ENCODE data around the gene NEK2. TPM values are rescaled to one million over a fixed set of nuclear protein-coding genes. Genes with fewer than 3 reads are reported as not detected.

Gene NEK2
- total RNA-seq, 1 experiment from 2014 or later = 17.6 TPM

GRCh38 chr1:211685823-211686222 is 10.4 kb upstream of the NEK2 start:
- no peaks in the 10 kb centered on the region for H3K9me3 Mint-ChIP-seq
- H3K4ac ChIP-seq (ENCODE audit: low read depth, low read length) = no peak overlapping the region
- peaks cover 3 to 4% of the 10 kb centered on the region in 2 experiments for H3K4me1 Mint-ChIP-seq
- H3K9ac ChIP-seq (ENCODE audit: extremely low read depth, insufficient read length, low read length) = no peak overlapping the region
- no peak overlapping the region for H2BK12ac ChIP-seq (ENCODE audit: insufficient read length, low read depth, low read length)
- no peak overlapping the region for H4K5ac ChIP-seq (ENCODE audit: insufficient read length, low read depth, low read length)
- no peaks in the 10 kb centered on the region for H3K9me3 ChIP-seq (ENCODE audit: control insufficient read depth, low read depth, low read length)
- WGBS (ENCODE audit: extremely low coverage, insufficient read length, low lambda C conversion rate) = no CpG with 5 or more reads among the region's 7 CpGs
- no peaks in the 10 kb centered on the region for H3K36me3 Mint-ChIP-seq (ENCODE audit: insufficient read depth in 1 of 3, low read depth in 3 of 3)
- H2BK15ac ChIP-seq (ENCODE audit: low read depth, low read length) = no peak overlapping the region
- H3K27ac Mint-ChIP-seq = no peak overlapping the region
- H3K79me1 ChIP-seq (ENCODE audit: insufficient read depth, low read depth, low read length, poor library complexity, severe bottlenecking) = no peaks in the 10 kb centered on the region
- H3K27me3 ChIP-seq (ENCODE audit: insufficient read depth, low read length) = no peaks in the 10 kb centered on the region
- H3K56ac ChIP-seq (ENCODE audit: insufficient read length, low read depth, low read length) = no peak overlapping the region
- no peak overlapping the region for H4K8ac ChIP-seq (replicated peaks; ENCODE audit: insufficient read length, low read depth, low read length)
- H2AK5ac ChIP-seq (ENCODE audit: insufficient read length, low read length) = no peak overlapping the region
- no peak overlapping the region for H2BK120ac ChIP-seq (ENCODE audit: low read depth, low read length, poor library complexity, severe bottlenecking)
- H3K14ac ChIP-seq (ENCODE audit: insufficient read depth, low read length) = no peak overlapping the region
- no peak overlapping the region for H4K91ac ChIP-seq (ENCODE audit: insufficient read length, low read depth, low read length)
- H2BK20ac ChIP-seq (ENCODE audit: low read depth, low read length, poor library complexity, severe bottlenecking) = no peak overlapping the region
- H3K23me2 ChIP-seq (ENCODE audit: insufficient read length, low read depth, low read length, poor library complexity, severe bottlenecking) = no peaks in the 10 kb centered on the region
- no peaks in the 10 kb centered on the region for H3K79me2 ChIP-seq (ENCODE audit: insufficient read depth, low read length)
- no peak overlapping the region for H3K4me2 ChIP-seq (ENCODE audit: insufficient read depth, insufficient read length, low read length)
- no peak overlapping the region for H2BK5ac ChIP-seq (ENCODE audit: insufficient read length, low read length)
- no peak overlapping the region for H3K23ac ChIP-seq (ENCODE audit: insufficient read length, low read depth, low read length)
- no peak overlapping the region for H3K18ac ChIP-seq (ENCODE audit: insufficient read length, low read depth, low read length)
- no peak for DNase-seq
- no peak for TF ChIP-seq CTCF (conservative IDR thresholded peaks at IDR 0.05)
- no peak overlapping the region for H3T11ph ChIP-seq (ENCODE audit: low read length)
- no peak overlapping the region for H3K4me3 Mint-ChIP-seq
- no peaks in the 10 kb centered on the region for H3K4me1 ChIP-seq (ENCODE audit: insufficient read depth, low read length)
- no peaks in the 10 kb centered on the region for H4K20me1 ChIP-seq (ENCODE audit: control insufficient read depth, insufficient read depth, insufficient read length)
- no peak overlapping the region for H2AFZ ChIP-seq (ENCODE audit: low read length)
- H3K27ac ChIP-seq (ENCODE audit: insufficient read length, low read depth, low read length) = no peak overlapping the region
- no peaks in the 10 kb centered on the region; the same call in 1 of the 2 replicates for H3K27me3 Mint-ChIP-seq (ENCODE audit: low read depth)
